Measurements from ENCODE around the gene BMF. TPM values are rescaled to one million over a fixed set of nuclear protein-coding genes. Genes with fewer than 3 reads are reported as not detected.

Gene BMF
- total and polyA plus RNA-seq, 12 donors = 1.3 to 12.8 (median 7.1) TPM

- Histone ChIP-seq H3K4me3 (no peak overlapping the region), H3K9me3 (replicated peaks in 1 of 3) (no peaks in the 10 kb centered on the region), H3K27ac (peak overlapping the region in 1 of 5 donors; percentile 19), H3K36me3 (replicated peaks in 1 of 2) (no peaks in the 10 kb centered on the region), H3K27me3 (no peaks in the 10 kb centered on the region), H3K4me1 (replicated peaks in 1 of 2) (peaks cover 23 to 40% of the 10 kb centered on the region in 2 donors)
- WGBS, 4 donors = 3% methylated on average over 21 to 22 of the region's 22 CpGs
- TF ChIP-seq, protein P1, sequence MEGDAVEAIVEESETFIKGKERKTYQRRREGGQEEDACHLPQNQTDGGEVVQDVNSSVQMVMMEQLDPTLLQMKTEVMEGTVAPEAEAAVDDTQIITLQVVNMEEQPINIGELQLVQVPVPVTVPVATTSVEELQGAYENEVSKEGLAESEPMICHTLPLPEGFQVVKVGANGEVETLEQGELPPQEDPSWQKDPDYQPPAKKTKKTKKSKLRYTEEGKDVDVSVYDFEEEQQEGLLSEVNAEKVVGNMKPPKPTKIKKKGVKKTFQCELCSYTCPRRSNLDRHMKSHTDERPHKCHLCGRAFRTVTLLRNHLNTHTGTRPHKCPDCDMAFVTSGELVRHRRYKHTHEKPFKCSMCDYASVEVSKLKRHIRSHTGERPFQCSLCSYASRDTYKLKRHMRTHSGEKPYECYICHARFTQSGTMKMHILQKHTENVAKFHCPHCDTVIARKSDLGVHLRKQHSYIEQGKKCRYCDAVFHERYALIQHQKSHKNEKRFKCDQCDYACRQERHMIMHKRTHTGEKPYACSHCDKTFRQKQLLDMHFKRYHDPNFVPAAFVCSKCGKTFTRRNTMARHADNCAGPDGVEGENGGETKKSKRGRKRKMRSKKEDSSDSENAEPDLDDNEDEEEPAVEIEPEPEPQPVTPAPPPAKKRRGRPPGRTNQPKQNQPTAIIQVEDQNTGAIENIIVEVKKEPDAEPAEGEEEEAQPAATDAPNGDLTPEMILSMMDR (IDR thresholded peaks at IDR 0.05) = peak; percentile 72 to 95 (median 91)
- no peak for TF ChIP-seq POLR2A (IDR thresholded peaks at IDR 0.05)
- intact Hi-C loops (cut with DNase I) = loop anchor here (5.0 to 10.0 kb wide), 3 partner anchors 120 to 230 kb away; partner anchors contain the start of gene BUB1B (in 1 of the 2)
- DNase-seq = peak; percentile 86 to 94 (median 89)
Observed at GRCh38 chr15:40044717-40045571, 63.7 kb downstream of the BMF start.

- no peak for TF ChIP-seq POLR2A (IDR thresholded peaks at IDR 0.05)
- TF ChIP-seq, protein P1 (IDR thresholded peaks at IDR 0.05) = no peak
- Histone ChIP-seq H3K36me3 (replicated peaks in 1 of 2) (no peaks in the 10 kb centered on the region), H3K27me3 (no peaks in the 10 kb centered on the region), H3K9me3 (replicated peaks in 1 of 3) (no peaks in the 10 kb centered on the region), H3K27ac (peak overlapping the region in 1 of 5 donors; percentile 19), H3K4me3 (no peak overlapping the region), H3K4me1 (replicated peaks in 1 of 2) (peaks cover 23 to 45% of the 10 kb centered on the region in 2 donors)
- intact Hi-C loops (cut with DNase I) = loop anchor here (10.0 kb wide), 2 partner anchors 121 to 231 kb away; partner anchors contain the start of gene BUB1B (in 1 of the 2)
- DNase-seq = peak in 2 of 7 donors; percentile 22 to 49
- WGBS, 4 donors = 77 to 85% (median 81%) methylated on average over 10 of the region's 10 CpGs
Observed at GRCh38 chr15:40043927-40044716, 64.6 kb downstream of the BMF start.

DNA sequence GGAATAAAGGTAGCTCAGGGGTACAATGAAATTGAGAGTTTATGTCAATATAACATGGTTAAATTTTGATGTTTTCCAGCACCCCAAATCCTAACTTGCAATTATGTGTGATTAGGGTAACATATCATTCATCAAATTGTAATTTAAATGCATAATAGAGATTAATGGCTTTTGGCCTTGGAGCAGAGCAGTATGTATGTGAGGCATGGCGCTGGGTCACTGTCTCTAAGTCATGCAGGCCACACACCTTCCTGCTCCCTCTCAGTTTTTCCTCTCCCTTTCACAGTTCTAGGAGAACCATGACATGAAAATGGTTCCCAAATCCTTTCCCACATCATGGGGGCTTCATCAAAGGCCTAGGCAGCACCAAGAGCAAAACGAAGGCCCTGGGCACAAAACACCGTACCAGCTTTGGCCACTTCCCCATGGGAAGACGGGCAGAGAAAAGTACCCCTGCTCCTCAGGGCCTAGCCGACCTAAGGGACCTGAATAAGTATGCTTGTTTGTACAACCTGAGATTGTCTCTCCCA is 65.8 kb downstream of the BMF start:
- Histone ChIP-seq H3K4me3 (no peak overlapping the region), H3K9me3 (replicated peaks in 1 of 3) (no peaks in the 10 kb centered on the region), H3K27me3 (no peaks in the 10 kb centered on the region), H3K36me3 (replicated peaks in 1 of 2) (no peaks in the 10 kb centered on the region), H3K27ac (no peak overlapping the region), H3K4me1 (replicated peaks in 1 of 2) (peaks cover 23 to 43% of the 10 kb centered on the region in 2 donors)
- TF ChIP-seq, protein P1 (IDR thresholded peaks at IDR 0.05) = no peak
- TF ChIP-seq POLR2A (IDR thresholded peaks at IDR 0.05) = no peak
- intact Hi-C loops (cut with DNase I) = loop anchor here (10.0 kb wide), 2 partner anchors 122 to 232 kb away; partner anchors contain the start of gene BUB1B (in 1 of the 2)
- 82 to 92% (median 85%) methylated on average over 5 of the region's 5 CpGs for WGBS, 4 donors
- peak in 1 of 7 donors; percentile 39 for DNase-seq
